SK-MEL-5 (cell line): Measurements from ENCODE around the gene PPP2R3A. TPM values are rescaled to one million over a fixed set of nuclear protein-coding genes. Genes with fewer than 3 reads are reported as not detected.

Experiments used
- DNase-seq: peaks from one replicate; pipeline ENCODE4 v3.0.0-alpha.2; 2016; ENCODE audit warnings: low read depth, low spot score
- in situ Hi-C: cut with HindIII; loops from 2 replicates; pipeline ENCODE4 v1.10.0; 2016; ENCODE audit warnings: low sequenced_read_pairs, high pct_unique_total_duplicates, low pct_unique_long_range_greater_than_20kb
- small RNA-seq, 2 experiments: library from RNA; depleted of rRNA; stranded (forward); fragments of <200 nt; gene quantifications; one replicate each; pipeline ENCODE3, GENCODE V24; 2014
- total RNA-seq: library from RNA; depleted of rRNA; stranded (reverse); fragments of >200 nt; shearing (Covaris generic); gene quantifications from 2 replicates; pipeline ENCODE4 v1.2.3, GENCODE V29; 2014; rRNA removed

PPP2R3A gene
- total RNA-seq, 1 experiment from 2014 or later: 9.7 TPM

- in situ Hi-C loops: no loop called here
- DNase-seq: peak; percentile 13
These were observed 229.1 kb downstream of the PPP2R3A start for GRCh38 chr3:136194409-136195257.

GRCh38 chr3:136195258-136196063 is 229.9 kb downstream of the PPP2R3A start:
- in situ Hi-C loops: no loop called here
- DNase-seq: peak; percentile 74

DNA sequence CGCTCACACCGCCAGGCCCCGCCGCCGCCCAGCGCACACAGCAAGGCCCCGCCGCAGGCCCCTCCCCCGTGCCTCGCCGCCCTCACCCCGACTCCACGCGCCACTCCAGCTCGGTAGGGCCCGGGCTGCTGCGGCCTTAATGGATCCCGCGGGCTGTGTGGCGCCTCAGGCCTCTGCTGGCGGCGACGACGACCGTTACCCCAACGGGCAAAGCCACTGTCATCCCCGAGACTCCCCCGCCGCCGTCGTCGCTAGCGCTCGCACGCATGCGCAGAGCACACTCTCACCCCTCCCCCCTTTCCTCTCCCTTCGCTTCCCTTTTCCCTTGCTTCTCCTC is 230.5 kb downstream of the PPP2R3A start, which contains the start of gene MSL2:
MSL2 (minus strand) TSS at position 272 of the 337 bp plus-strand sequence. CDS start 1,222 bp downstream, outside the sequence.
- in situ Hi-C loops: no loop called here
- DNase-seq: no peak

- in situ Hi-C loops: no loop called here
- peak; percentile 100 for DNase-seq
These were observed 231.1 kb downstream of the PPP2R3A start for GRCh38 chr3:136196401-136197158.

GRCh38 chr3:136197159-136197793 is 231.7 kb downstream of the PPP2R3A start:
- in situ Hi-C loops: no loop called here

More at GRCh38 chr3:136197159-136197793, 231.7 kb downstream of the PPP2R3A start:
- DNase-seq: no peak

Small RNA genes within 50 kb of the gene (small RNA-seq; reads per million reads assigned to genes)
- gene AC092989.1: 0 reads per million in 2 experiments

Other genes with a start within 250 kb of the PPP2R3A start
- 13.9 and 17.2 TPM in 2 replicates for gene MSL2, start 230.6 kb downstream of the PPP2R3A start, total RNA-seq